Glutamatergic neuron (in vitro differentiated cells): ENCODE data around the gene GPR160. TPM values are rescaled to one million over a fixed set of nuclear protein-coding genes. Genes with fewer than 3 reads are reported as not detected.

Experiments
- DNase-seq: peaks from one replicate; pipeline ENCODE4 v3.0.0; 2022
- H3K27ac Mint-ChIP-seq: one replicate; pipeline ENCODE4 v1.8.0; 2020; ENCODE audit warnings: mild to moderate bottlenecking, mixed read lengths, inconsistent platforms; ENCODE audit not compliant: unreplicated experiment
- H3K27me3 Mint-ChIP-seq: one replicate; pipeline ENCODE4 v1.8.0; 2020; ENCODE audit warnings: mild to moderate bottlenecking, moderate library complexity, mixed read lengths, inconsistent platforms; ENCODE audit not compliant: unreplicated experiment
- H3K36me3 Mint-ChIP-seq: one replicate; pipeline ENCODE4 v1.8.0; 2020; ENCODE audit warnings: mild to moderate bottlenecking, mixed read lengths, inconsistent platforms; ENCODE audit not compliant: unreplicated experiment
- H3K4me1 Mint-ChIP-seq: one replicate; pipeline ENCODE4 v1.8.0; 2020; ENCODE audit warnings: mild to moderate bottlenecking, low read depth, mixed read lengths, inconsistent platforms; ENCODE audit not compliant: unreplicated experiment
- H3K4me3 Mint-ChIP-seq: one replicate; pipeline ENCODE4 v1.8.0; 2020; ENCODE audit warnings: mild to moderate bottlenecking, mixed read lengths, inconsistent platforms; ENCODE audit not compliant: unreplicated experiment
- H3K9me3 Mint-ChIP-seq: one replicate; pipeline ENCODE4 v1.8.0; 2020; ENCODE audit warnings: mild to moderate bottlenecking, moderate library complexity, mixed read lengths, inconsistent platforms; ENCODE audit not compliant: unreplicated experiment
- CTCF ChIP-seq: fragments of 200-600 bp; sonication (generic); IDR thresholded peaks from one replicate; pipeline ENCODE4 v1.5.0; 2021; ENCODE audit not compliant: partially characterized antibody, unreplicated experiment
- total RNA-seq: library from RNA; stranded (reverse); fragmentation: NEBNext Ultra II Directional; extraction: Animal tissue kit (Norgen Biotek cat#: 25700); gene quantifications from one replicate; pipeline ENCODE4 v1.2.1, GENCODE V29; 2021; ENCODE audit not compliant: unreplicated experiment

The GPR160 gene
- total RNA-seq, 1 donor from 2014 or later = not detected

GRCh38 chr3:170081079-170081741 is 43.4 kb downstream of the GPR160 start:
- Mint-ChIP-seq H3K27ac (no peak overlapping the region), H3K9me3 (no peaks in the 10 kb centered on the region), H3K4me3 (no peak overlapping the region), H3K4me1 (no peaks in the 10 kb centered on the region), H3K27me3 (no peaks in the 10 kb centered on the region), H3K36me3 (no peaks in the 10 kb centered on the region)
- no peak for DNase-seq
- no peak for TF ChIP-seq CTCF

- TF ChIP-seq CTCF = no peak
- Mint-ChIP-seq H3K27me3 (no peaks in the 10 kb centered on the region), H3K36me3 (no peaks in the 10 kb centered on the region), H3K4me1 (no peaks in the 10 kb centered on the region), H3K27ac (no peak overlapping the region), H3K4me3 (no peak overlapping the region), H3K9me3 (no peaks in the 10 kb centered on the region)
- DNase-seq = no peak
Measured at GRCh38 chr3:170083343-170083742, 45.5 kb downstream of the GPR160 start.

- H3K4me3 Mint-ChIP-seq = no peak overlapping the region
- no peaks in the 10 kb centered on the region for H3K9me3 Mint-ChIP-seq
- H3K27ac Mint-ChIP-seq = no peak overlapping the region
- no peaks in the 10 kb centered on the region for H3K4me1 Mint-ChIP-seq
- no peaks in the 10 kb centered on the region for H3K27me3 Mint-ChIP-seq
- TF ChIP-seq CTCF = no peak
- no peak for DNase-seq
- H3K36me3 Mint-ChIP-seq = no peaks in the 10 kb centered on the region
Measured at GRCh38 chr3:170085396-170085795, 47.6 kb downstream of the GPR160 start.

GRCh38 chr3:170089862-170090600 is 52.2 kb downstream of the GPR160 start:
- no peak for DNase-seq
- H3K4me1 Mint-ChIP-seq = no peaks in the 10 kb centered on the region
- H3K27me3 Mint-ChIP-seq = no peaks in the 10 kb centered on the region
- H3K36me3 Mint-ChIP-seq = no peaks in the 10 kb centered on the region
- H3K27ac Mint-ChIP-seq = no peak overlapping the region
- TF ChIP-seq CTCF = no peak
- no peaks in the 10 kb centered on the region for H3K9me3 Mint-ChIP-seq
- no peak overlapping the region for H3K4me3 Mint-ChIP-seq

- no peak for DNase-seq
- H3K27me3 Mint-ChIP-seq = no peaks in the 10 kb centered on the region
- H3K27ac Mint-ChIP-seq = no peak overlapping the region
- H3K4me1 Mint-ChIP-seq = no peaks in the 10 kb centered on the region
- TF ChIP-seq CTCF = no peak
- no peaks in the 10 kb centered on the region for H3K36me3 Mint-ChIP-seq
- no peak overlapping the region for H3K4me3 Mint-ChIP-seq
- H3K9me3 Mint-ChIP-seq = no peaks in the 10 kb centered on the region
Measured at GRCh38 chr3:170090601-170090981, 52.8 kb downstream of the GPR160 start.
